IMR-90 (cell line): Measurements from ENCODE around the gene USP40.

Experiments used
- POLR2A ChIP-seq: IDR thresholded peaks from 2 replicates; pipeline ENCODE4 v1.6.1; 2012; ENCODE audit warnings: mild to moderate bottlenecking, low read depth, low read length
- RCOR1 ChIP-seq: IDR thresholded peaks from 2 replicates; pipeline ENCODE4 v1.6.1; 2012; ENCODE audit warnings: mild to moderate bottlenecking, low read length, improper control_type of control experiment; ENCODE audit not compliant: insufficient replicate concordance
- TF ChIP-seq, protein P1 (sequence below): conservative IDR thresholded peaks from 2 replicates; pipeline ENCODE4 v1.5.1; 2012; ENCODE audit warnings: mild to moderate bottlenecking, low read depth, low read length, improper control_type of control experiment

DNA sequence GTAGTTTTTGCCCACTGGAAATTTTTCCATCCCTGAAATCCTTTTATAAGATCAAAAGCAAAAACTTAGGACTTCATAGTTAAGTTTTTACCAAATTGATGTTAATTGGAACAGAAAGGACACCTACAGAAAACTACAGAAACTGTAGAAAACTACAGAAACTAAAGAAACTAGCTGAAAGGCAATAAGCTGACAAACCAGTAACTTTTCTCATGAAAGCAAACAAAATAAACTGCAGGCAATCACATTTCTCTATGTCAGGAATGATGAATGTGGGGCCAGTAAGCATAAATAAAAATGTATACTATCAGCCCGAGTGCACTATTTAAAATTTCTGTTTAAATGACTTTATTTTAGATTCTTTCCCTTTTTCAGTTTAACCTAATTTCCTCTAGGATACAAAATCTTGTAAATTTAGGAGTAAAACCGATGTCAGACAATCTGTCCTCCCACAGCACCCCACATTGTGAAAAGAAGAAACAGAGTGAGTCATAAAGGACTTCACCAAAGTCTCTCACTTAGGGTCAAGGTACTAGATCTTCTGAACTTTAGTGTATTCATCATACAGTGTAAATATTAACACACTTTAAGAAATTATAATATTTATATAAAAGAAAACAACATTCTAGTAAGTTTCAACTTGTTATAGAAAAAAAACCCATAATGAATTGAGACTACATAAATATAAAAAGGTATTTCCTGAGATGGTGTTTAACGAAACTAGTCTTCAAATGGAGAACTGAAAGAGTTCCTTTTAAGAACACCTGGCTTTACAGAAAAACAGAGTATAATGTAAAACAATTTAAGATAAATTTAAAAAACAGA lies 46.6 kb downstream of the USP40 start:
- TF ChIP-seq, protein P1, sequence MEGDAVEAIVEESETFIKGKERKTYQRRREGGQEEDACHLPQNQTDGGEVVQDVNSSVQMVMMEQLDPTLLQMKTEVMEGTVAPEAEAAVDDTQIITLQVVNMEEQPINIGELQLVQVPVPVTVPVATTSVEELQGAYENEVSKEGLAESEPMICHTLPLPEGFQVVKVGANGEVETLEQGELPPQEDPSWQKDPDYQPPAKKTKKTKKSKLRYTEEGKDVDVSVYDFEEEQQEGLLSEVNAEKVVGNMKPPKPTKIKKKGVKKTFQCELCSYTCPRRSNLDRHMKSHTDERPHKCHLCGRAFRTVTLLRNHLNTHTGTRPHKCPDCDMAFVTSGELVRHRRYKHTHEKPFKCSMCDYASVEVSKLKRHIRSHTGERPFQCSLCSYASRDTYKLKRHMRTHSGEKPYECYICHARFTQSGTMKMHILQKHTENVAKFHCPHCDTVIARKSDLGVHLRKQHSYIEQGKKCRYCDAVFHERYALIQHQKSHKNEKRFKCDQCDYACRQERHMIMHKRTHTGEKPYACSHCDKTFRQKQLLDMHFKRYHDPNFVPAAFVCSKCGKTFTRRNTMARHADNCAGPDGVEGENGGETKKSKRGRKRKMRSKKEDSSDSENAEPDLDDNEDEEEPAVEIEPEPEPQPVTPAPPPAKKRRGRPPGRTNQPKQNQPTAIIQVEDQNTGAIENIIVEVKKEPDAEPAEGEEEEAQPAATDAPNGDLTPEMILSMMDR = no peak
- TF ChIP-seq RCOR1 = no peak
- TF ChIP-seq POLR2A = no peak
